H1 (cell line): ENCODE data around the gene DIP2B. TPM values are rescaled to one million over a fixed set of nuclear protein-coding genes. Genes with fewer than 3 reads are reported as not detected.

ENCODE experiments used
- GABPA ChIP-seq: IDR thresholded peaks from 2 replicates; pipeline ENCODE4 v1.6.1; 2011; ENCODE audit warnings: mild to moderate bottlenecking, low read length, moderate library complexity, borderline replicate concordance; ENCODE audit not compliant: insufficient read depth
- MAFK ChIP-seq: IDR thresholded peaks from 2 replicates; pipeline ENCODE4 v1.6.1; 2012; ENCODE audit warnings: low read depth, mild to moderate bottlenecking, improper control_type of control experiment, low read length
- SAP30 ChIP-seq: fragments of 300-600 bp; sonication (generic); IDR thresholded peaks from 2 replicates; pipeline ENCODE4 v1.7.1; 2012; ENCODE audit warnings: low read length, moderate library complexity, mild to moderate bottlenecking, inconsistent platforms; ENCODE audit not compliant: insufficient read depth, insufficient replicate concordance
- SIRT6 ChIP-seq: IDR thresholded peaks from one replicate; pipeline ENCODE4 v1.7.1; 2012; ENCODE audit warnings: low read length, inconsistent platforms
- polyA plus RNA-seq, 7 experiments: library from polyadenylated mRNA; depleted of rRNA in 3 of 7; stranded (reverse) in 5 of 7; unstranded in 2 of 7; fragments of >200 nt in 5 of 7; fragments of 200-250 nt in 2 of 7; gene quantifications; 1 replicate in 5 of 7; 2 replicates in 1 of 7; 4 replicates in 1 of 7; pipeline versions ENCODE4 v1.2.1 to v1.2.3, GENCODE V29; 2011 to 2013; ENCODE audit warnings: missing spikeins in 2 of 7, mixed read lengths in 2 of 7
- total RNA-seq: library from RNA; stranded (reverse); fragmentation: NEBNext Ultra II Directional; extraction: Animal tissue kit (Norgen Biotek cat#: 25700); gene quantifications from 2 replicates; pipeline ENCODE4 v1.2.1, GENCODE V29; 2021
- TF ChIP-seq, protein P1 (sequence below): fragments of 300-600 bp; sonication (generic); IDR thresholded peaks from 2 replicates; pipeline ENCODE4 v1.7.1; 2012; ENCODE audit warnings: low read length, moderate library complexity, mild to moderate bottlenecking, inconsistent platforms; ENCODE audit not compliant: insufficient replicate concordance

DIP2B gene
- total and polyA plus RNA-seq, 2 of the 8 experiments (the other 6 are each of a cell fraction or from before 2014, with no cell fraction given), result 11.1 to 29.6 TPM

GRCh38 chr12:50523772-50524171, 19.0 kb downstream of the DIP2B start (continued):
- TF ChIP-seq, protein P1, sequence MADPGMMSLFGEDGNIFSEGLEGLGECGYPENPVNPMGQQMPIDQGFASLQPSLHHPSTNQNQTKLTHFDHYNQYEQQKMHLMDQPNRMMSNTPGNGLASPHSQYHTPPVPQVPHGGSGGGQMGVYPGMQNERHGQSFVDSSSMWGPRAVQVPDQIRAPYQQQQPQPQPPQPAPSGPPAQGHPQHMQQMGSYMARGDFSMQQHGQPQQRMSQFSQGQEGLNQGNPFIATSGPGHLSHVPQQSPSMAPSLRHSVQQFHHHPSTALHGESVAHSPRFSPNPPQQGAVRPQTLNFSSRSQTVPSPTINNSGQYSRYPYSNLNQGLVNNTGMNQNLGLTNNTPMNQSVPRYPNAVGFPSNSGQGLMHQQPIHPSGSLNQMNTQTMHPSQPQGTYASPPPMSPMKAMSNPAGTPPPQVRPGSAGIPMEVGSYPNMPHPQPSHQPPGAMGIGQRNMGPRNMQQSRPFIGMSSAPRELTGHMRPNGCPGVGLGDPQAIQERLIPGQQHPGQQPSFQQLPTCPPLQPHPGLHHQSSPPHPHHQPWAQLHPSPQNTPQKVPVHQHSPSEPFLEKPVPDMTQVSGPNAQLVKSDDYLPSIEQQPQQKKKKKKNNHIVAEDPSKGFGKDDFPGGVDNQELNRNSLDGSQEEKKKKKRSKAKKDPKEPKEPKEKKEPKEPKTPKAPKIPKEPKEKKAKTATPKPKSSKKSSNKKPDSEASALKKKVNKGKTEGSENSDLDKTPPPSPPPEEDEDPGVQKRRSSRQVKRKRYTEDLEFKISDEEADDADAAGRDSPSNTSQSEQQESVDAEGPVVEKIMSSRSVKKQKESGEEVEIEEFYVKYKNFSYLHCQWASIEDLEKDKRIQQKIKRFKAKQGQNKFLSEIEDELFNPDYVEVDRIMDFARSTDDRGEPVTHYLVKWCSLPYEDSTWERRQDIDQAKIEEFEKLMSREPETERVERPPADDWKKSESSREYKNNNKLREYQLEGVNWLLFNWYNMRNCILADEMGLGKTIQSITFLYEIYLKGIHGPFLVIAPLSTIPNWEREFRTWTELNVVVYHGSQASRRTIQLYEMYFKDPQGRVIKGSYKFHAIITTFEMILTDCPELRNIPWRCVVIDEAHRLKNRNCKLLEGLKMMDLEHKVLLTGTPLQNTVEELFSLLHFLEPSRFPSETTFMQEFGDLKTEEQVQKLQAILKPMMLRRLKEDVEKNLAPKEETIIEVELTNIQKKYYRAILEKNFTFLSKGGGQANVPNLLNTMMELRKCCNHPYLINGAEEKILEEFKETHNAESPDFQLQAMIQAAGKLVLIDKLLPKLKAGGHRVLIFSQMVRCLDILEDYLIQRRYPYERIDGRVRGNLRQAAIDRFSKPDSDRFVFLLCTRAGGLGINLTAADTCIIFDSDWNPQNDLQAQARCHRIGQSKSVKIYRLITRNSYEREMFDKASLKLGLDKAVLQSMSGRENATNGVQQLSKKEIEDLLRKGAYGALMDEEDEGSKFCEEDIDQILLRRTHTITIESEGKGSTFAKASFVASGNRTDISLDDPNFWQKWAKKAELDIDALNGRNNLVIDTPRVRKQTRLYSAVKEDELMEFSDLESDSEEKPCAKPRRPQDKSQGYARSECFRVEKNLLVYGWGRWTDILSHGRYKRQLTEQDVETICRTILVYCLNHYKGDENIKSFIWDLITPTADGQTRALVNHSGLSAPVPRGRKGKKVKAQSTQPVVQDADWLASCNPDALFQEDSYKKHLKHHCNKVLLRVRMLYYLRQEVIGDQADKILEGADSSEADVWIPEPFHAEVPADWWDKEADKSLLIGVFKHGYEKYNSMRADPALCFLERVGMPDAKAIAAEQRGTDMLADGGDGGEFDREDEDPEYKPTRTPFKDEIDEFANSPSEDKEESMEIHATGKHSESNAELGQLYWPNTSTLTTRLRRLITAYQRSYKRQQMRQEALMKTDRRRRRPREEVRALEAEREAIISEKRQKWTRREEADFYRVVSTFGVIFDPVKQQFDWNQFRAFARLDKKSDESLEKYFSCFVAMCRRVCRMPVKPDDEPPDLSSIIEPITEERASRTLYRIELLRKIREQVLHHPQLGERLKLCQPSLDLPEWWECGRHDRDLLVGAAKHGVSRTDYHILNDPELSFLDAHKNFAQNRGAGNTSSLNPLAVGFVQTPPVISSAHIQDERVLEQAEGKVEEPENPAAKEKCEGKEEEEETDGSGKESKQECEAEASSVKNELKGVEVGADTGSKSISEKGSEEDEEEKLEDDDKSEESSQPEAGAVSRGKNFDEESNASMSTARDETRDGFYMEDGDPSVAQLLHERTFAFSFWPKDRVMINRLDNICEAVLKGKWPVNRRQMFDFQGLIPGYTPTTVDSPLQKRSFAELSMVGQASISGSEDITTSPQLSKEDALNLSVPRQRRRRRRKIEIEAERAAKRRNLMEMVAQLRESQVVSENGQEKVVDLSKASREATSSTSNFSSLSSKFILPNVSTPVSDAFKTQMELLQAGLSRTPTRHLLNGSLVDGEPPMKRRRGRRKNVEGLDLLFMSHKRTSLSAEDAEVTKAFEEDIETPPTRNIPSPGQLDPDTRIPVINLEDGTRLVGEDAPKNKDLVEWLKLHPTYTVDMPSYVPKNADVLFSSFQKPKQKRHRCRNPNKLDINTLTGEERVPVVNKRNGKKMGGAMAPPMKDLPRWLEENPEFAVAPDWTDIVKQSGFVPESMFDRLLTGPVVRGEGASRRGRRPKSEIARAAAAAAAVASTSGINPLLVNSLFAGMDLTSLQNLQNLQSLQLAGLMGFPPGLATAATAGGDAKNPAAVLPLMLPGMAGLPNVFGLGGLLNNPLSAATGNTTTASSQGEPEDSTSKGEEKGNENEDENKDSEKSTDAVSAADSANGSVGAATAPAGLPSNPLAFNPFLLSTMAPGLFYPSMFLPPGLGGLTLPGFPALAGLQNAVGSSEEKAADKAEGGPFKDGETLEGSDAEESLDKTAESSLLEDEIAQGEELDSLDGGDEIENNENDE, result no peak
- no peak for TF ChIP-seq SAP30
- no peak for TF ChIP-seq SIRT6
- TF ChIP-seq GABPA, result no peak
- TF ChIP-seq MAFK, result no peak
